ENCODE results near the gene PPBP. TPM values are rescaled to one million over a fixed set of nuclear protein-coding genes. Genes with fewer than 3 reads are reported as not detected.

PPBP gene
- total RNA-seq, 1 donor from 2014 or later = 0.33 TPM

DNA sequence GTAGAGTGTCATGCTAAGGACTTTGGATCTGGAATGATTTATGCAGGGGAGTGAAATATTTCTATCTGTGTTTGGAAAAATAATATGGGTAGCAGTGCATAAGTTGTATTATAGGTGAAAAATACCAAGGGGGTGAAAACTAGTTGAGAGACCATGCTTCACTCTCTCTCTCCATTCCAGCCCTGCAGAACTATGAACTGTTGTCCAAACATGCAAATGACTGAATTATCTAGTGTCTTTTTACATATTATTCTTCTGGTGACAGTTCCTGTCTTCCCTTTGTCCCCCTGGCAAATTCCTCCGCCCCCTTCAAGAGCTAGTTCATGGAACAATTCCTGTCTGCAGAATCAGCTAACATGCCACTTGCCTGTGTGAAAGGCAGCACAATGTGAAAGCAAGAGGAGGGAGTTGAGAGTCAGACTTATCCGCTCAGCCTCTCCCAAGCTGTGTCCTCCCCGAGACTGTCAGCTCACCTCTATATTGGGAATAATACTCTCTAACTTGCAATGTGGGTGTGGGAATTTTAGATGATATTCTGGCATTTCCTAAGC is 8.5 kb downstream of the PPBP start:
- peaks cover 15% of the 10 kb centered on the region for H3K27me3 Mint-ChIP-seq
- no peaks in the 10 kb centered on the region for H3K9me3 Mint-ChIP-seq
- DNase-seq = no peak
- no peak overlapping the region for H3K27ac Mint-ChIP-seq
- H3K4me1 Mint-ChIP-seq = no peaks in the 10 kb centered on the region
- ChIA-PET CTCF (no interaction called here), POLR2A (no interaction called here)
- intact Hi-C loops (cut with micrococcal nuclease) = no loop called here
- H3K36me3 Mint-ChIP-seq (ENCODE audit: low read depth) = no peaks in the 10 kb centered on the region
- ATAC-seq (ENCODE audit: low read depth) = no peak
- no peak overlapping the region for H3K4me3 Mint-ChIP-seq
- TF ChIP-seq, protein P1, sequence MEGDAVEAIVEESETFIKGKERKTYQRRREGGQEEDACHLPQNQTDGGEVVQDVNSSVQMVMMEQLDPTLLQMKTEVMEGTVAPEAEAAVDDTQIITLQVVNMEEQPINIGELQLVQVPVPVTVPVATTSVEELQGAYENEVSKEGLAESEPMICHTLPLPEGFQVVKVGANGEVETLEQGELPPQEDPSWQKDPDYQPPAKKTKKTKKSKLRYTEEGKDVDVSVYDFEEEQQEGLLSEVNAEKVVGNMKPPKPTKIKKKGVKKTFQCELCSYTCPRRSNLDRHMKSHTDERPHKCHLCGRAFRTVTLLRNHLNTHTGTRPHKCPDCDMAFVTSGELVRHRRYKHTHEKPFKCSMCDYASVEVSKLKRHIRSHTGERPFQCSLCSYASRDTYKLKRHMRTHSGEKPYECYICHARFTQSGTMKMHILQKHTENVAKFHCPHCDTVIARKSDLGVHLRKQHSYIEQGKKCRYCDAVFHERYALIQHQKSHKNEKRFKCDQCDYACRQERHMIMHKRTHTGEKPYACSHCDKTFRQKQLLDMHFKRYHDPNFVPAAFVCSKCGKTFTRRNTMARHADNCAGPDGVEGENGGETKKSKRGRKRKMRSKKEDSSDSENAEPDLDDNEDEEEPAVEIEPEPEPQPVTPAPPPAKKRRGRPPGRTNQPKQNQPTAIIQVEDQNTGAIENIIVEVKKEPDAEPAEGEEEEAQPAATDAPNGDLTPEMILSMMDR (IDR thresholded peaks at IDR 0.05) = no peak

DNA sequence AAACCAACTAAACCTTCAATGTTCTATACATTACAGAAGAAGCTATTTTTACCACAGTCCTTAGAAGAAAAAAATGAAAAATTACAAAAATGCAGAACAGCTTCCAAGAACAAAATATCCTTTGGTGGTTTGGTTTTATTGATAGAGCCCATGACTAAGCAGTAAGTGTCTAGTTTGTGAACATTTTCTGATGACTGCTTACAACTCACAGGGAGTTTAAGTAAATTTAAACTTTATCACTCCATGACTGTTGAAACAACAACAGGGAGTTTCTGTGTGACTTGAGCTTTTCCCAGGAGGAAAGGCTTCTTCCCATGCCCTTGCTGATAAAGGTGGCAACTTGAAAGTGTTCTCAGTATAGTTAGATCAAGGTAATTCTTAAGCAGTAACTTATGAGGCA is 9.1 kb downstream of the PPBP start:
- Mint-ChIP-seq H3K27ac (no peak overlapping the region), H3K9me3 (peaks cover under 1% of the 10 kb centered on the region), H3K4me1 (no peaks in the 10 kb centered on the region), H3K4me3 (no peak overlapping the region), H3K36me3 (ENCODE audit: low read depth) (no peaks in the 10 kb centered on the region), H3K27me3 (peaks cover 15% of the 10 kb centered on the region)
- CTCF ChIA-PET = no interaction called here
- no peak for DNase-seq
- ATAC-seq (ENCODE audit: low read depth) = no peak
- POLR2A ChIA-PET = no interaction called here
- intact Hi-C loops (cut with micrococcal nuclease) = no loop called here
- TF ChIP-seq, protein P1 (IDR thresholded peaks at IDR 0.05) = no peak

DNA sequence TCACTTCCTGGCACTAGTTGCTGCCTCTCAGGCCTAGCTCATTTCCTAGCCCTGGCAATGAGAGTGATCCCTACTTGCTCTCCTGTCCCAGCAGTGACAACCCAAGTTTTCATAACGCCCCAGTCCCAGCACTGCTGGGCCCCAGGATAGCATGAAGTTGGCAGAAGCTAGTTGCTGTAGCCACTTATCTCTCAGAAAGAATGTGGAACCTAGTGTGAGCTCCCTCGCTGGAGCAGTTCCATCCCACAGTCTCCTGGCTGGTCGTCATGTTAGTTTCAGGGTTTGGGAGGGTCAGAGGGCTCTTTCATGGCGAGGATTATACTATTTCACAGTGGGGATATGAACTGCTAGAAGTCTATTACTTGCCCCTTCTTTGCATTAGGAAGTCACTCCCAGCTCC is 11.3 kb downstream of the PPBP start:
- TF ChIP-seq, protein P1 (IDR thresholded peaks at IDR 0.05) = no peak
- H3K27me3 Mint-ChIP-seq = peaks cover 12% of the 10 kb centered on the region
- no peak overlapping the region for H3K4me3 Mint-ChIP-seq
- CTCF ChIA-PET = no interaction called here
- H3K4me1 Mint-ChIP-seq = no peaks in the 10 kb centered on the region
- intact Hi-C loops (cut with micrococcal nuclease) = no loop called here
- no peaks in the 10 kb centered on the region for H3K36me3 Mint-ChIP-seq (ENCODE audit: low read depth)
- POLR2A ChIA-PET = no interaction called here
- no peak for DNase-seq
- H3K9me3 Mint-ChIP-seq = peaks cover 12% of the 10 kb centered on the region
- no peak for ATAC-seq (ENCODE audit: low read depth)
- H3K27ac Mint-ChIP-seq = no peak overlapping the region

DNA sequence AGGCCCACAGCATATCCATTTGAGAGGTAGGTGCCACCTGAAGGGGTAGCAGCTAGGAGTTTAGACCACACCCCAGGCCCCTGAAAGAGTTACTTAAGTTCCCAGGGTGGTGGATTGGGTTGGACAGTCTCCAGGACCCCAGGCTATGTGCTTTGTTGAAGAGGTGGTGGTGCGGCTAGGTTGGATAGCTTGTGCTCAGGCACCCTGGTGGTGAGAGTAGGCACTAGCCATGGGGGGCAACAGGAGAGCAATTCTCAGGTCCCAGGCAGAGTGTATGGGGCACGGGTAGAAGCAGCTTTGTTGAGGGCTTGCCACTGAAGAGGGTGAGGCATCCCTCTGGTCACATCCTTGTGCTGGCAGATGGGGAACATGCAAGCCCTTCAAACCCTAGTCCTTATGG is 11.8 kb downstream of the PPBP start:
- H3K4me1 Mint-ChIP-seq = no peaks in the 10 kb centered on the region
- H3K27me3 Mint-ChIP-seq = peaks cover 8% of the 10 kb centered on the region
- H3K4me3 Mint-ChIP-seq = no peak overlapping the region
- intact Hi-C loops (cut with micrococcal nuclease) = no loop called here
- ATAC-seq (ENCODE audit: low read depth) = no peak
- H3K9me3 Mint-ChIP-seq = peaks cover 12% of the 10 kb centered on the region
- no peak for DNase-seq
- no peak overlapping the region for H3K27ac Mint-ChIP-seq
- CTCF ChIA-PET = no interaction called here
- H3K36me3 Mint-ChIP-seq (ENCODE audit: low read depth) = no peaks in the 10 kb centered on the region
- POLR2A ChIA-PET = no interaction called here
- TF ChIP-seq, protein P1 (IDR thresholded peaks at IDR 0.05) = no peak

DNA sequence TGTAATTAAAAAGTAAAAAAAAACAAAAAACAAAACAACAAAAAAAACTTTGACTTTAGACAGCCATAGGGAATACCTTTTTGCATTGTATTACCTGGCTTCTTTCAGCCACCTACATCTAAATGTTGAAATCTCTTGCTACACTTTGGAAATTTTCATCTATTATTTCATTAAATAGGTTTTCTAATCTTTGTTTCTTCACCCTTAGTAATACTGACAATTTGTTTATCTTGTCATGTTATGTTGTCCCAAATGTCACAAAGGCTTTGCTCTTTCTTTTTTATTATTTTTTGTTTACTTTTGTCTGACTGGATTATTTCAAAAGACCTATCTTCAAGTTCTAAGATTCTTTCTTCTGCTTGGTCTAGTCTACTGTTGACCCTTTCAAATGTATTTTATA is 13.6 kb downstream of the PPBP start:
- intact Hi-C loops (cut with micrococcal nuclease) = no loop called here
- ChIA-PET CTCF (no interaction called here), POLR2A (no interaction called here)
- Mint-ChIP-seq H3K27me3 (peaks cover 2% of the 10 kb centered on the region), H3K36me3 (ENCODE audit: low read depth) (no peaks in the 10 kb centered on the region), H3K4me3 (no peak overlapping the region), H3K9me3 (peaks cover 20% of the 10 kb centered on the region), H3K27ac (no peak overlapping the region), H3K4me1 (no peaks in the 10 kb centered on the region)
- ATAC-seq (ENCODE audit: low read depth) = no peak
- DNase-seq = no peak
- TF ChIP-seq, protein P1 (IDR thresholded peaks at IDR 0.05) = no peak
